SK-N-SH (cell line): ENCODE data around the gene NEK8. TPM values are rescaled to one million over a fixed set of nuclear protein-coding genes. Genes with fewer than 3 reads are reported as not detected.

ENCODE experiments used
- CTCF ChIA-PET: fragments of 300-600, 350-600 bp; formaldehyde crosslinking; extraction: SDS; loops from one replicate; lab custom pipeline; 2021; lab: Yijun Ruan, JAX
- POLR2A ChIA-PET: fragments of 350-600 bp; sonication (Branson Sonifier 250); formaldehyde crosslinking; extraction: SDS; loops from one replicate; lab custom pipeline; 2020; ENCODE audit warnings: antibody characterized with exemption, inconsistent platforms; lab: Yijun Ruan, JAX
- DNase-seq: peaks from one replicate; pipeline ENCODE4 v3.0.0; 2012
- H2AFZ ChIP-seq: fragments of 200-600 bp; sonication (generic); 2 replicates; pipeline ENCODE4 v1.8.1; 2016; ENCODE audit warnings: antibody characterized with exemption, mild to moderate bottlenecking, low read depth
- H3F3A ChIP-seq: fragments of 200-600 bp; sonication (generic); replicated peaks from 2 replicates; pipeline ENCODE3; 2016; ENCODE audit warnings: antibody characterized with exemption, mild to moderate bottlenecking; ENCODE audit not compliant: insufficient read depth
- H3K27ac ChIP-seq, 2 experiments: fragments of 200-500 bp in 1 of 2; fragments of 200-600 bp in 1 of 2; sonication (Bioruptor generic) in 1 of 2; sonication (generic), shearing (Covaris generic) in 1 of 2; 2 replicates each; pipeline versions ENCODE4 v1.5.1 to v1.6.1; 2014 to 2016; ENCODE audit warnings: low read depth in 2 of 2, inconsistent platforms in 1 of 2, low read length in 1 of 2, mild to moderate bottlenecking in 1 of 2, mixed read lengths in 1 of 2
- H3K27me3 ChIP-seq: fragments of 200-600 bp; sonication (generic), shearing (Covaris generic); 2 replicates; pipeline ENCODE4 v1.6.1; 2016; ENCODE audit warnings: mixed run types; ENCODE audit not compliant: insufficient read depth
- H3K36me3 ChIP-seq, 2 experiments: fragments of 200-500 bp in 1 of 2; fragments of 200-600 bp in 1 of 2; sonication (Bioruptor generic) in 1 of 2; sonication (generic) in 1 of 2; replicated peaks in 1 of 2; 2 replicates each; pipeline versions ENCODE3 to v1.5.1; 2014 to 2016; ENCODE audit warnings: low read length in 1 of 2, mild to moderate bottlenecking in 1 of 2; ENCODE audit not compliant: insufficient read depth in 2 of 2, control insufficient read depth in 1 of 2
- H3K4me1 ChIP-seq, 2 experiments: fragments of 200-500 bp in 1 of 2; fragments of 200-600 bp in 1 of 2; sonication (Bioruptor generic) in 1 of 2; sonication (generic), shearing (Covaris generic) in 1 of 2; 2 replicates each; pipeline versions ENCODE4 v1.5.1 to v1.6.1; 2014 to 2016; ENCODE audit warnings: low read depth in 1 of 2, low read length in 1 of 2, mixed run types in 1 of 2; ENCODE audit not compliant: insufficient read depth in 2 of 2, control insufficient read depth in 1 of 2
- H3K4me2 ChIP-seq: fragments of 200-600 bp; sonication (generic), shearing (Covaris generic); 2 replicates; pipeline ENCODE4 v1.6.1; 2017; ENCODE audit warnings: mixed run types
- H3K4me3 ChIP-seq, 2 experiments: fragments of 200-500 bp in 1 of 2; fragments of 200-600 bp in 1 of 2; sonication (Bioruptor generic) in 1 of 2; sonication (generic), shearing (Covaris generic) in 1 of 2; 2 replicates each; pipeline versions ENCODE4 v1.5.1 to v1.8.1; 2014 to 2016; ENCODE audit warnings: low read depth in 2 of 2, inconsistent platforms in 1 of 2, low read length in 1 of 2, mild to moderate bottlenecking in 1 of 2, mixed read lengths in 1 of 2, moderate library complexity in 1 of 2
- H3K79me2 ChIP-seq: fragments of 200-600 bp; sonication (generic); 2 replicates; pipeline ENCODE4 v1.8.1; 2017; ENCODE audit warnings: mild to moderate bottlenecking; ENCODE audit not compliant: insufficient read depth
- H3K9ac ChIP-seq: fragments of 200-600 bp; sonication (generic); 2 replicates; pipeline ENCODE4 v1.6.1; 2017; ENCODE audit warnings: mixed run types
- H3K9me2 ChIP-seq: fragments of 200-600 bp; sonication (generic); 2 replicates; pipeline ENCODE4 v1.6.1; 2017; ENCODE audit warnings: mixed run types
- H3K9me3 ChIP-seq: fragments of 200-600 bp; sonication (generic); 2 replicates; pipeline ENCODE4 v1.6.1; 2017; ENCODE audit warnings: mixed run types, mild to moderate bottlenecking, moderate library complexity
- H4K20me1 ChIP-seq: fragments of 200-600 bp; sonication (generic); 2 replicates; pipeline ENCODE4 v1.6.1; 2017; ENCODE audit warnings: mild to moderate bottlenecking, mixed run types; ENCODE audit not compliant: insufficient read depth
- EP300 ChIP-seq, 2 experiments: IDR thresholded peaks; 2 replicates each; pipeline versions ENCODE4 v1.4.0 to v1.6.1; 2012; ENCODE audit warnings: borderline replicate concordance in 1 of 2, low read depth in 1 of 2, low read length in 1 of 2
- EZH2phosphoT487 ChIP-seq: fragments of 200-600 bp; sonication (generic); IDR thresholded peaks from 2 replicates; pipeline ENCODE4 v1.6.1; 2017; ENCODE audit warnings: low read depth, mixed run types, mild to moderate bottlenecking, antibody characterized with exemption, moderate library complexity, borderline replicate concordance
- FOSL2 ChIP-seq: IDR thresholded peaks from 2 replicates; pipeline ENCODE4 v1.4.0; 2012; ENCODE audit warnings: low read depth, mild to moderate bottlenecking, moderate library complexity, borderline replicate concordance
- JUND ChIP-seq: IDR thresholded peaks from 2 replicates; pipeline ENCODE4 v1.4.0; 2012
- NRF1 ChIP-seq: IDR thresholded peaks from 2 replicates; pipeline ENCODE4 v1.6.1; 2012; ENCODE audit warnings: low read depth, mild to moderate bottlenecking, low read length
- RCOR1 ChIP-seq: fragments of 150-350 bp; IDR thresholded peaks from 2 replicates; pipeline ENCODE4 v1.6.1; 2017; ENCODE audit warnings: antibody characterized with exemption, low read length
- RFX5 ChIP-seq: IDR thresholded peaks from 2 replicates; pipeline ENCODE4 v1.6.1; 2012; ENCODE audit warnings: mild to moderate bottlenecking, improper control_type of control experiment, low read length
- TAF1 ChIP-seq: IDR thresholded peaks from 2 replicates; pipeline ENCODE4 v1.6.1; 2012; ENCODE audit warnings: low read depth, mild to moderate bottlenecking, low read length, moderate library complexity, borderline replicate concordance
- YY1 ChIP-seq: IDR thresholded peaks from 2 replicates; pipeline ENCODE4 v1.4.0; 2012; ENCODE audit warnings: low read depth, mild to moderate bottlenecking
- WGBS: methylation state at CpG from one replicate; pipeline ENCODE4 v1.1.6; 2017; ENCODE audit warnings: low lambda C conversion rate; 5-methylcytosine and 5-hydroxymethylcytosine counted together
- polyA plus RNA-seq, 3 experiments: library from polyadenylated mRNA; depleted of rRNA; stranded (reverse); fragments of >200 nt; gene quantifications; 2 replicates each; pipeline ENCODE4 v1.2.3, GENCODE V29; 2012
- small RNA-seq, 7 experiments: library from RNA; depleted of rRNA; stranded (forward); fragments of <200 nt; gene quantifications; one replicate each; pipeline ENCODE3, GENCODE V24; 2012
- TF ChIP-seq, protein P1 (sequence below): IDR thresholded peaks from 2 replicates; pipeline ENCODE4 v1.6.1; 2012; ENCODE audit warnings: mild to moderate bottlenecking, low read depth, low read length, moderate library complexity
- TF ChIP-seq, protein P2 (sequence below): IDR thresholded peaks from 2 replicates; pipeline ENCODE4 v1.4.0; 2012; ENCODE audit warnings: low read depth

The NEK8 gene
- polyA plus RNA-seq, 1 of the 3 experiments (the other 2 are of a cell fraction), result 6.0 TPM

DNA sequence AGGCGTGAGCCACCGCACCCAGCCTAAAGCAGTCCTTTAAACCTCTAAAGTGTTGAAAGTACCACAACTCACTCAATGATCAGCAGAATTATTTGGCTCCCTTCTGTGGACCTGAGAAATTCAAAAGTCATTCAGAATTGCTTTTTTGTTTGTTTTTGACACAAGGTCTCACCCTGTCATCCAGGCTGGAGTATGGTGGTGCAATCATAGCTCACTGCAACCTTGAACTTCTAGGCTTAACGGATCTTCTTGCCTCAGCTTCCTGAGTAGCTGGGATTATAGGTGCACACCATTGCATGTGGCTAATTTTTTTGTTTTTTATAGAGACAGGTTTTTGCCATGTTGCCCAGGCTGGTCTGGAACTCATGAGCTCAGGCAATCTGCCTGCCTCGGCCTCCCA lies 59.5 kb downstream of the NEK8 start:
- peaks cover 0 to 4% of the 10 kb centered on the region in 2 experiments for H3K36me3 ChIP-seq
- CTCF ChIA-PET, result interaction anchor here (0.7 to 12.6 kb wide), 3 partner anchors 14 to 37 kb away, joined by 3 to 64 read pairs (median 3); no protein-coding TSS in a partner anchor
- POLR2A ChIA-PET, result no interaction called here

More for the DNA sequence above, 59.5 kb downstream of the NEK8 start:
- H3K27me3 ChIP-seq, result no peaks in the 10 kb centered on the region
- no peak overlapping the region for H3K9ac ChIP-seq
- DNase-seq, result no peak
- H3K27ac ChIP-seq, result no peak overlapping the region
- TF ChIP-seq, protein P1, sequence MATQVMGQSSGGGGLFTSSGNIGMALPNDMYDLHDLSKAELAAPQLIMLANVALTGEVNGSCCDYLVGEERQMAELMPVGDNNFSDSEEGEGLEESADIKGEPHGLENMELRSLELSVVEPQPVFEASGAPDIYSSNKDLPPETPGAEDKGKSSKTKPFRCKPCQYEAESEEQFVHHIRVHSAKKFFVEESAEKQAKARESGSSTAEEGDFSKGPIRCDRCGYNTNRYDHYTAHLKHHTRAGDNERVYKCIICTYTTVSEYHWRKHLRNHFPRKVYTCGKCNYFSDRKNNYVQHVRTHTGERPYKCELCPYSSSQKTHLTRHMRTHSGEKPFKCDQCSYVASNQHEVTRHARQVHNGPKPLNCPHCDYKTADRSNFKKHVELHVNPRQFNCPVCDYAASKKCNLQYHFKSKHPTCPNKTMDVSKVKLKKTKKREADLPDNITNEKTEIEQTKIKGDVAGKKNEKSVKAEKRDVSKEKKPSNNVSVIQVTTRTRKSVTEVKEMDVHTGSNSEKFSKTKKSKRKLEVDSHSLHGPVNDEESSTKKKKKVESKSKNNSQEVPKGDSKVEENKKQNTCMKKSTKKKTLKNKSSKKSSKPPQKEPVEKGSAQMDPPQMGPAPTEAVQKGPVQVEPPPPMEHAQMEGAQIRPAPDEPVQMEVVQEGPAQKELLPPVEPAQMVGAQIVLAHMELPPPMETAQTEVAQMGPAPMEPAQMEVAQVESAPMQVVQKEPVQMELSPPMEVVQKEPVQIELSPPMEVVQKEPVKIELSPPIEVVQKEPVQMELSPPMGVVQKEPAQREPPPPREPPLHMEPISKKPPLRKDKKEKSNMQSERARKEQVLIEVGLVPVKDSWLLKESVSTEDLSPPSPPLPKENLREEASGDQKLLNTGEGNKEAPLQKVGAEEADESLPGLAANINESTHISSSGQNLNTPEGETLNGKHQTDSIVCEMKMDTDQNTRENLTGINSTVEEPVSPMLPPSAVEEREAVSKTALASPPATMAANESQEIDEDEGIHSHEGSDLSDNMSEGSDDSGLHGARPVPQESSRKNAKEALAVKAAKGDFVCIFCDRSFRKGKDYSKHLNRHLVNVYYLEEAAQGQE, result no peak
- TF ChIP-seq NRF1, result no peak
- TF ChIP-seq, protein P2, sequence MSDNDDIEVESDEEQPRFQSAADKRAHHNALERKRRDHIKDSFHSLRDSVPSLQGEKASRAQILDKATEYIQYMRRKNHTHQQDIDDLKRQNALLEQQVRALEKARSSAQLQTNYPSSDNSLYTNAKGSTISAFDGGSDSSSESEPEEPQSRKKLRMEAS, result no peak
- TF ChIP-seq EZH2phosphoT487, result no peak
- TF ChIP-seq RFX5, result no peak
- no peak for TF ChIP-seq FOSL2
- TF ChIP-seq TAF1, result no peak
- TF ChIP-seq YY1, result no peak
- no peak for TF ChIP-seq RCOR1
- TF ChIP-seq JUND, result no peak
- TF ChIP-seq EP300 (IDR thresholded peaks at IDR 0.05; ENCODE audit: borderline replicate concordance in 1 of 2, low read depth in 1 of 2, low read length in 1 of 2), result no peak
- 98% methylated on average over 4 of the region's 4 CpGs for WGBS
- H3K4me2 ChIP-seq, result no peak overlapping the region
- H4K20me1 ChIP-seq, result peaks cover 14% of the 10 kb centered on the region; the same call in 1 of the 2 replicates
- no peaks in the 10 kb centered on the region for H3K9me3 ChIP-seq
- H3K4me3 ChIP-seq, result no peak overlapping the region
- no peak overlapping the region for H2AFZ ChIP-seq
- no peaks in the 10 kb centered on the region for H3F3A ChIP-seq
- no peaks in the 10 kb centered on the region for H3K9me2 ChIP-seq
- peaks cover 53% of the 10 kb centered on the region for H3K79me2 ChIP-seq
- H3K4me1 ChIP-seq, result no peaks in the 10 kb centered on the region

Small RNA genes within 50 kb of the gene (small RNA-seq; reads per million reads assigned to genes)
- gene SNORD42A (0 reads per million in 7 experiments), gene SNORD42B (0 to 3.3 (median 1.1) reads per million in 7 experiments), gene SNORD4A (0 reads per million in 7 experiments), gene SNORD4B (0 reads per million in 7 experiments)

Other genes with a start within 250 kb of the NEK8 start
- gene FOXN1, start 222.4 kb upstream of the NEK8 start, polyA plus RNA-seq (2012; rRNA removed), result not detected in 2 replicates
- 89.9 and 106 TPM in 2 replicates for gene UNC119, start 176.2 kb upstream of the NEK8 start, polyA plus RNA-seq (2012; rRNA removed)
- gene PIGS, start 157.3 kb upstream of the NEK8 start, polyA plus RNA-seq (2012; rRNA removed), result 54.9 and 78.5 TPM in 2 replicates
- 10.1 and 10.3 TPM in 2 replicates for gene ALDOC, start 151.9 kb upstream of the NEK8 start, polyA plus RNA-seq (2012; rRNA removed)
- gene SPAG5, start 129.8 kb upstream of the NEK8 start, polyA plus RNA-seq (2012; rRNA removed), result 36.5 and 42.3 TPM in 2 replicates
- 7.9 and 13.1 TPM in 2 replicates for gene RSKR, start 114.6 kb upstream of the NEK8 start, polyA plus RNA-seq (2012; rRNA removed)
- 46.4 and 77.8 TPM in 2 replicates for gene BLTP2, start 83.6 kb upstream of the NEK8 start, polyA plus RNA-seq (2012; rRNA removed)
- 108 and 114 TPM in 2 replicates for gene SDF2, start 66.9 kb upstream of the NEK8 start, polyA plus RNA-seq (2012; rRNA removed)
- gene SUPT6H, start 66.6 kb upstream of the NEK8 start, polyA plus RNA-seq (2012; rRNA removed), result 26.7 and 26.9 TPM in 2 replicates
- 6.4 and 7.1 TPM in 2 replicates for gene PROCA1, start 16.9 kb upstream of the NEK8 start, polyA plus RNA-seq (2012; rRNA removed)
- 0.06 and 0.18 TPM in 2 replicates for gene RAB34, start 10.9 kb upstream of the NEK8 start, polyA plus RNA-seq (2012; rRNA removed)
- 1,147 and 1,359 TPM in 2 replicates for gene RPL23A, start 8.8 kb upstream of the NEK8 start, polyA plus RNA-seq (2012; rRNA removed)
- gene TLCD1, start 2.6 kb upstream of the NEK8 start, polyA plus RNA-seq (2012; rRNA removed), result 18.3 and 21.6 TPM in 2 replicates
- gene TRAF4, start 15.2 kb downstream of the NEK8 start, polyA plus RNA-seq (2012; rRNA removed), result 95.7 and 104 TPM in 2 replicates
- gene FAM222B, start 114.0 kb downstream of the NEK8 start, polyA plus RNA-seq (2012; rRNA removed), result 5.8 and 9.0 TPM in 2 replicates
- gene ERAL1, start 126.2 kb downstream of the NEK8 start, polyA plus RNA-seq (2012; rRNA removed), result 57.3 and 66.1 TPM in 2 replicates
- 89.8 and 105 TPM in 2 replicates for gene FLOT2, start 168.9 kb downstream of the NEK8 start, polyA plus RNA-seq (2012; rRNA removed)
- 7.4 and 7.6 TPM in 2 replicates for gene DHRS13, start 174.3 kb downstream of the NEK8 start, polyA plus RNA-seq (2012; rRNA removed)
- gene PHF12, start 222.7 kb downstream of the NEK8 start, polyA plus RNA-seq (2012; rRNA removed), result 17.8 and 24.0 TPM in 2 replicates